Activated CD8-positive, alpha-beta memory T cell treated with anti-CD3 and anti-CD28 coated beads, Interleukin-2, amount 10 ng/mL, durations not matched to agents 7 days and 5 days (primary cell): ENCODE results near the gene CHCT1. TPM values are rescaled to one million over a fixed set of nuclear protein-coding genes. Genes with fewer than 3 reads are reported as not detected.
"Not testable (repeated sequence)": the region's sequence is repeated elsewhere in the genome, so short reads cannot be mapped to it uniquely, and the experiment has no call there.

Experiments
- ATAC-seq: fragments of 150-1000 bp; cut with Tn5 transposase; one replicate; pipeline ENCODE4 v1.10.0; 2021; ENCODE audit warnings: moderate library complexity
- CTCF ChIA-PET: fragments of 350-600 bp; sonication (Branson Sonifier 250); formaldehyde crosslinking; loops from one replicate; lab custom pipeline; 2021; ENCODE audit warnings: antibody characterized with exemption; lab: Charles Lee
- DNase-seq: peaks from one replicate; pipeline ENCODE4 v3.0.0-alpha.2; 2020
- H3K27ac Mint-ChIP-seq: one replicate; pipeline ENCODE4 v1.8.0; 2021; ENCODE audit warnings: mild to moderate bottlenecking, mixed read lengths
- H3K27me3 Mint-ChIP-seq: one replicate; pipeline ENCODE4 v1.8.0; 2021; ENCODE audit warnings: mixed read lengths
- H3K36me3 Mint-ChIP-seq: one replicate; pipeline ENCODE4 v1.8.0; 2021; ENCODE audit warnings: mild to moderate bottlenecking, mixed read lengths
- H3K4me1 Mint-ChIP-seq: one replicate; pipeline ENCODE4 v1.8.0; 2021; ENCODE audit warnings: mixed read lengths
- H3K4me3 Mint-ChIP-seq: one replicate; pipeline ENCODE4 v1.8.0; 2021; ENCODE audit warnings: mild to moderate bottlenecking, moderate library complexity, mixed read lengths
- H3K9me3 Mint-ChIP-seq: one replicate; pipeline ENCODE4 v1.8.0; 2022; ENCODE audit warnings: low read depth, mixed read lengths
- total RNA-seq, 2 experiments: library from RNA; stranded (reverse); gene quantifications; one replicate each; pipeline ENCODE4 v1.2.3, GENCODE V29; 2021

The CHCT1 gene
- total RNA-seq, 2 experiments from 2014 or later: not detected

DNA sequence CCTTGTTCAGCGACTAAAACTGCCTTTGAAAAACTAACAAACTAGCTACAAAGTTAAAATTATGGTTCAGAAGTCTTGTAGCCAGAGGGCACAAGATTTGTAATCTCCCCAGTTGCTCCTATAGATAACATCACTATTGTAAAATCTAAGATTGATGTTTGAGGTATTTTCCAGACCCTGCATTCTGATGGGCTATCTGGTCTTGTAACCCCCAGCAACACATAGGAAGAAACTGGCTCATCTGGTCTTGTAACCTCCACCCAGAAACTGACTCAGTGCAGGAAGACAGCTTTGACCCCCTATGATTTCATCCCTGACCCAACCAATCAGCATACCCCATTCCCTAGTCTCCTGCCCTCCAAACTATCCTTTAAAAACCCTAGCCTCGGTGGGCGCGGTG, 12.3 kb upstream of the CHCT1 start:
- DNase-seq (no peak), ATAC-seq (no peak)
- Mint-ChIP-seq H3K27me3 (peaks cover 4% of the 10 kb centered on the region), H3K4me3 (no peak overlapping the region), H3K9me3 (no peaks in the 10 kb centered on the region), H3K4me1 (no peaks in the 10 kb centered on the region), H3K36me3 (no peaks in the 10 kb centered on the region), H3K27ac (no peak overlapping the region)
- CTCF ChIA-PET: interaction anchor here (2.8 kb wide), 1 partner anchor 11 kb away, joined by 12 read pairs; no protein-coding TSS in a partner anchor

DNA sequence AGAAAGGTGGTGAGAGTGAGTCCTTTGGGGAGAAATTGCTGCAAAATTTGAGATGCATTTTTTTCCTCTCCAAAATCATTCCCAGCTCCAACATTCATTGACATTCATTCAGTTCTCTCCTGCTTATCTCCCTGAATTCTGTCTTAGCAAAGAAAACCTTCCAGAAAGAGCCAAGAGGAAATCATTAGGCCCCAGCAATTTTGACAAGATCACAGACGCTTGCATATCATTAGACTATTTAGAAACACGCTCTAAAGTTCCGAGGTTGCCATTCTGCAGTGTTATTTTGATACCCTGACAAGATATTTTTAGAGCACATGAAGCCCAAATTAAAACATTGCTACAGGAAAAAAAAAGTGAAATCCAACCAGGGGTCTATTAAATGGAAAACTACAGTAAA, 9.6 kb upstream of the CHCT1 start:
- Mint-ChIP-seq H3K4me1 (no peaks in the 10 kb centered on the region), H3K4me3 (no peak overlapping the region), H3K27me3 (no peaks in the 10 kb centered on the region), H3K36me3 (no peaks in the 10 kb centered on the region), H3K9me3 (no peaks in the 10 kb centered on the region), H3K27ac (no peak overlapping the region)
- no peak for DNase-seq
- ATAC-seq: no peak
- CTCF ChIA-PET: no interaction called here

DNA sequence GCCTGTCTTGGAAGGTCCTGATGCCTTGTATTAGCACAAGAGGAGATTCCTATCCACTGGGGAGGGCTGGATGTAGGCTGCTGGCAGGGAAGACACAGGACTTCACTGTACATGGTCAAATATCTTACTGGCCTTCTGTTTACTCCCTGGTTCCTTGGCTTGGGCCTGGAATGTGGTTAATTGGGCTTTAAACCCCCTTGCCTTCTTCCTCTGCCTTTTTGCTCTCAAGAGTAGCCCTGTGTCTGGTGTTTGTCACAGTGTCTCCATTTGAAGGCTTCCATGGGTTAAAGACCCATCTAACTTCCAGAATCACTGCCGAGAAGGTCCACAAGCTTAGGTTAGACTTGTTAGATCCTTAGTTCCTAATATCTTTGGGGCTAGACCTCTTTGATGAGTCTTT, 7.1 kb upstream of the CHCT1 start:
- no peak for ATAC-seq
- no peak overlapping the region for H3K4me3 Mint-ChIP-seq
- CTCF ChIA-PET: no interaction called here
- no peaks in the 10 kb centered on the region for H3K9me3 Mint-ChIP-seq
- DNase-seq: no peak
- no peaks in the 10 kb centered on the region for H3K27me3 Mint-ChIP-seq
- no peak overlapping the region for H3K27ac Mint-ChIP-seq
- H3K36me3 Mint-ChIP-seq: no peaks in the 10 kb centered on the region
- no peaks in the 10 kb centered on the region for H3K4me1 Mint-ChIP-seq

DNA sequence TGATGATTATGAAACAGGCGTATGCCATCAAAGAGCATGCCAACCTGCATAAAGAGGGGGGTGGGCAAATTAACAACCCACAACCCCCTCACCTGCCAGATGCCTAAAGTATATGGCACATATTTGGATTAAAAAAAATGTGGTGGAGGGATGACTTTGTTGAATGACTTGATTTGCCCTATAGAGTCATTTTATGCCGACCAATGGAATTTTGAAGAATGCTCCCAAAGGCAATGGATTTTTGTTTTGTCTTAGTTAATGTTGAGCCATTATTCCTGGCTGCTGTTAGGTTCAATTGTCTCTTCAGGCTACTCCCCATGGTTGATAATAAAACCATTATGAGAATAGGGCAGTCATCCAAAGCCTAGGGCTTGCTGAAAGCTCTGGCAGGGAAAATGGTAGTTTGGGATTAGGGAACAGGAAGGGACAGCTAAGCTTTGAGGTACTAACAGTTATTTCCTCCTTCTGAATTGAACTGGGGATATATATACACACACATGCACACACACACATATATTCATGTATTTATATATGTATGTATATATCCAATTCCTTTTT, 5.8 kb upstream of the CHCT1 start:
- no peaks in the 10 kb centered on the region for H3K9me3 Mint-ChIP-seq
- H3K4me1 Mint-ChIP-seq: peaks cover 4% of the 10 kb centered on the region
- CTCF ChIA-PET: no interaction called here
- no peaks in the 10 kb centered on the region for H3K36me3 Mint-ChIP-seq
- no peak overlapping the region for H3K4me3 Mint-ChIP-seq
- ATAC-seq: no peak
- DNase-seq: no peak
- H3K27me3 Mint-ChIP-seq: no peaks in the 10 kb centered on the region
- H3K27ac Mint-ChIP-seq: no peak overlapping the region

DNA sequence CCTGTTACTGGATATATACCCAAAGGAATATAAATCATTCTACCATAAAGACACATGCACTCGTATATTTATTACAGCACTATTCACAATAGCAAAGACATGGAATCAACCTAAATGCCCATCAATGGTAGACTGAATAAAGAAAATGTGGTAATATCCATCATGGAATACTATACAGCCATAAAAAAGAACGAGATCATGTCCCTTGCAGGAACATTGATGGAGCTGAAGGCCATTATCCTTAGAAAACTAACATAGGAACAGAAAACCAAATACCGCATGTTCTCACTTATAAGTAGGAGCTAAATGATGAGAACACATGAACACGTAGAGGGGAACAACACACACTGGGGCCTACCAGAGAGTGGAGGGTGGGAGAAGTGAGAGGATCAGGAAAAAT, 3.3 kb upstream of the CHCT1 start:
- H3K4me1 Mint-ChIP-seq, DNase-seq, H3K9me3 Mint-ChIP-seq, H3K27ac Mint-ChIP-seq, H3K27me3 Mint-ChIP-seq, H3K4me3 Mint-ChIP-seq, ATAC-seq, H3K36me3 Mint-ChIP-seq: not testable (repeated sequence)
- CTCF ChIA-PET: interaction anchor here (0.6 to 1.3 kb wide), 4 partner anchors 21 to 1186 kb away, joined by 3 to 5 read pairs (median 3); no protein-coding TSS in a partner anchor

DNA sequence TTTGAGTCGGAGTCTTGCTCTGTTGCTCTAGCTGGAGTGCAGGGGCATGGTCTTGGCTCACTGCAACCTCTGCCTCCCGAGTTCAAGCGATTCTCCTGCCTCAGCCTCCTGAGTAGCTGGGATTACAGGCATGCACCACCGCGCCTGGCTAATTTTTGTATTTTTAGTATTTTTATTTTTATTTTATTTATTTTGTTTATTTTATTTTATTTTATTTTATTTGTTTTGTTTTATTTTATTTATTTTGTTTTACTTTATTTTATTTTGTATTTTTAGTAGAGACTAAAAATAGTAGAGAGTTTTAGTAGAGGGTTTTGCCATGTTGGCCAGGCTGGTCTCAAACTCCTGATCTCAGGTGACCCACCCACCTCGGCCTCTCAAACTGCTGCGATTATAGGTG, 2.4 kb upstream of the CHCT1 start:
- H3K4me1 Mint-ChIP-seq, DNase-seq, CTCF ChIA-PET, H3K4me3 Mint-ChIP-seq, H3K27ac Mint-ChIP-seq, ATAC-seq, H3K36me3 Mint-ChIP-seq, H3K27me3 Mint-ChIP-seq, H3K9me3 Mint-ChIP-seq: not testable (repeated sequence)

DNA sequence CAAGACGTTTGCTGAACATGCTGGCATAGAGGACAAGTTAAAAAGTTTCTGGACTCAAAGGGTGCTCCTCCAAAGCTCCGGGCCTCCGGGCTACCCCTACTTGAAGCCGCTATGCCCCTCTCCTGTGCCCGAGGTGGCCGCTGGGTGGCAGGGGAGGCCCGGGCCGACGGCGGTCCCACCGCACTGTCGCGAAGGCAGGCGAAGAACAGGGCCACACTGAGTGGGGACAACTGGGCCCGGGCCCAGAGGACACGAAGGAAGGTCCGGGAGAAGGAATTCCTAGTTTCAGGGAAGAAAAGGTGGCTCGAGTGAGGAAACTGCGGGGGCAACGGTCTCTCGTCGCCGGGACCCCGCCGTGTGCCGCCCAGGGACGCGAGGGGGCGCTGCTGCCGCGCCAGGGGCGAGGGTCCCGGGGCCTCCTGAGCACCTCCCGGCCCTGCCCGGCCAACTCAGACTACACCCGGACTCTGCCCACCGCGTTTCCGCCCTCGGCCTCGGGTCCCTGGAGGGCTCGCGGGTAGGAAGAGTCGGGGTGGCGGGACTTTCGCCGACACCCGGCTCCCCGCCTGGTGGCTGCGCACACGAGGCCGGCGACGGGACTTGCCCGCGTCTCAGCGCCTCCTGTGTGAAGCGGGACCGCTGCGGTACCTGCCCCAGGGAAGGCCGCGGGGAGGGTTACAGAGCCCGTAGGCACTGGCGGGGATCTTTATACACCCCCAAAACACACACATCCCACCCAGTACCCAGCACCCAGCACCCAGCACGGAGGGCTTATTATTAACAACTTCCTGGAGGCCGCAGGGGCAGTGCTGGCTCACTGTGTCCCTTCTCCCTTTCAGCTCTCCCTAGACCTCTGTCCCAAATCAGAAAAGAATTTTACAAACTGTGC, 772 bp upstream of the CHCT1 start:
- DNase-seq: peak; percentile 85
- H3K9me3 Mint-ChIP-seq: no peaks in the 10 kb centered on the region
- ATAC-seq: peak; percentile 98
- CTCF ChIA-PET: interaction anchor here (0.5 to 2.0 kb wide), 24 partner anchors 11 to 351 kb away, joined by 3 to 12 read pairs (median 4); partner anchors contain the start of gene BCAS3
- H3K36me3 Mint-ChIP-seq: no peaks in the 10 kb centered on the region
- no peak overlapping the region for H3K27ac Mint-ChIP-seq
- H3K4me1 Mint-ChIP-seq: peaks cover 6% of the 10 kb centered on the region
- peak overlapping the region; percentile 73 for H3K4me3 Mint-ChIP-seq
- peaks cover 2% of the 10 kb centered on the region for H3K27me3 Mint-ChIP-seq

DNA sequence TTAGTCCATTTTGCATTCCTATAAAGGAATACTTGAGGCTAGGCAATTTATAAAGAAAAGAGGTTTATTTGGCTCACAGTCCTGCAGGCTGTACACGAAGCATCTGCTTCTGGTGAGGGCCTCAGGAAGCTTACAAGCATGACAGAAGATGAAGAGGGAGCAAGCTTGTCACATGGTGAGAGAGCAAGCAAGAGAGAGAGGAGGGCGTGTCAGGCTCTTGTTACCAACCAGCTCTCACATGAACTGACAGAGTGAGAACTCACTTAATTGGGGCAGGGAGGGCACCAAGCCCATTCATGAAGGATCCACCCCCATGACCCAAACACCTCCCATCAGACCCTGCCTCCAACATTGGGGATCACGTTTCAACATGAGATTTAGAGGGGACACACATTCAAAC, 1.6 kb downstream of the CHCT1 start:
- H3K27me3 Mint-ChIP-seq: peaks cover 13% of the 10 kb centered on the region
- CTCF ChIA-PET: interaction anchor here (1.3 kb wide), 1 partner anchor 216 kb away, joined by 3 read pairs; no protein-coding TSS in a partner anchor
- H3K4me1 Mint-ChIP-seq: peaks cover 6% of the 10 kb centered on the region
- H3K27ac Mint-ChIP-seq: no peak overlapping the region
- no peak for DNase-seq
- H3K36me3 Mint-ChIP-seq: no peaks in the 10 kb centered on the region
- H3K4me3 Mint-ChIP-seq: no peak overlapping the region
- H3K9me3 Mint-ChIP-seq: no peaks in the 10 kb centered on the region
- ATAC-seq: no peak

DNA sequence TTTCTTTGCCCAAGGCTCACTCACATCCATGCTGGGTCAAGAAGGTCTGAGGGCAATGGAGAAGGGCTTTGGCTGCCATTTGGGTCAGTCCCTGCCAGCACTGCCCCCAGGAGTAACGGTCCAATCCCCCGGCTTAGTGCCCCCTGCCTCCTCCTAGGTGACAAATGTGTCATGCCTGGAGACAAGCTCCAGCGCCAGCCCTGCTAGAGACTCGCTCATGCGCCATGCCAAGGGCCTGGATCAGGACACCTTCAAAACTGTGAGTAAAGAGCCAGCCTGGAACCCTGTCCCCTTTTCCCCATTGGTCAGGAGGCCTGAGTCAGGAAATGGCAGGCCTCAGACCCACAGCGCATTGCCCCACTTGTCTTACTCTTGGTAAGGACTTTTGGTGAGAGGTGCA, 3.3 kb downstream of the CHCT1 start:
- Mint-ChIP-seq H3K4me3 (no peak overlapping the region), H3K27me3 (peaks cover 16% of the 10 kb centered on the region), H3K27ac (no peak overlapping the region), H3K4me1 (peaks cover 6% of the 10 kb centered on the region), H3K36me3 (no peaks in the 10 kb centered on the region), H3K9me3 (no peaks in the 10 kb centered on the region)
- DNase-seq (no peak), ATAC-seq (no peak)
- CTCF ChIA-PET: no interaction called here

DNA sequence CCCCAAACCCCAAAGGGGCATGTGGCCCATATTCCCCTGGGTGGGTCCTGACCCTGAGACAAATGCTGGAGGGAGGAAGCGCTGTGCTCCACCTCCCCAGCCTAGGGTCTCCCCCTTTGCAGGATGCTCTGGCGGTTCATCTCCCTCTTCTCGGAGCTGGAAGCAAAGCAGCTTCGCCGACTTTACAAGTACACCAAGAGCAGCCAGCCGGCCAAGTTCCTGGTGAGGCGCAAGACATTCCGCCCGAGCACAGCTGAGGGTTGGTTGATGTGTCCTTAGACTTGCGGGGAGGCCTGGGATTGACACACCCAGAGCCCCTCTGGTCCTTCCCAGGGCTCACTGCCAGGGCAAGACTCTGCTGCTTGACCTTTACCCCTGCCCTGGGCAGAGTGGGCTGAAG, 4.3 kb downstream of the CHCT1 start:
- no peak overlapping the region for H3K27ac Mint-ChIP-seq
- ATAC-seq (no peak), DNase-seq (no peak)
- H3K27me3 Mint-ChIP-seq: peaks cover 16% of the 10 kb centered on the region
- no peaks in the 10 kb centered on the region for H3K9me3 Mint-ChIP-seq
- H3K36me3 Mint-ChIP-seq: no peaks in the 10 kb centered on the region
- CTCF ChIA-PET: no interaction called here
- H3K4me1 Mint-ChIP-seq: peaks cover 2% of the 10 kb centered on the region
- no peak overlapping the region for H3K4me3 Mint-ChIP-seq

DNA sequence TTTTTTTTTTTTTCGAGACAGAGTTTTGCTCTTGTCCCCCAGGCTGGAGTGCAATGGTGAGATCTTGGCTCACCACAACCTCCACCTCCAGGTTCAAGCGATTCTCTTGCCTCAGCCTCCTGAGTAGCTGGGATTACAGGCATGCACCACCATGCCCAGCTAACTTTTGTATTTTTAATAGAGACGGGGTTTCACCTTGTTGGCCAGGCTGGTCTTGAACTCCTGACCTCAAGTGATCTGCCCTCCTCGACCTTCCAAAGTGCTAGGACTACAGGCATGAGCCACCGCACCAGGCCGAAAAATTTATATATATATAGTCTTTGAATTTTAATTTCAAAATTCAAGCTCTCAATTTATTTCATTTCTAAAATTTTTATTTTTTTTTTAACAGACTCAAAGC, 6.2 kb downstream of the CHCT1 start:
- H3K27me3 Mint-ChIP-seq: peaks cover 16% of the 10 kb centered on the region
- H3K27ac Mint-ChIP-seq, ATAC-seq, H3K9me3 Mint-ChIP-seq, H3K4me1 Mint-ChIP-seq, CTCF ChIA-PET, H3K4me3 Mint-ChIP-seq, DNase-seq, H3K36me3 Mint-ChIP-seq: not testable (repeated sequence)

DNA sequence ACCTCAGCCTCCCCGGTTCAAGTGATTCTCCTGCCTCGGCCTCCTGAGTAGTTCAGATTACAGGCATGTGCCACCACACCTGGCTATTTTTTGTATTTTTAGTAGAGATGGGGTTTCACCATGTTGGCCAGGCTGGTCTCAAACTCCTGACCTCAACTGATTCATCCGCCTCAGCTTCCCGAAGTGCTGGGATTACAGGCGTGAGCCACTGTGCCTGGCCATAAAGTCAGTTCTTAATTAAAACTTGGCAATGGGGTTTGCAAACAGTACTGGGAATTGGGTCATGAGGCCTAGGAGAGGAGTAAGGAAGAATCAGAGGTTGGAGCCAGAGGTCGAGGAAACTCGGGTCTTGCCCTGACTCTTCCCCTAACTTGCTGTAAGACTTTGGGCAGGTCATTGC, 8.3 kb downstream of the CHCT1 start:
- H3K9me3 Mint-ChIP-seq, H3K4me3 Mint-ChIP-seq, DNase-seq, H3K4me1 Mint-ChIP-seq, H3K36me3 Mint-ChIP-seq, H3K27ac Mint-ChIP-seq, ATAC-seq: not testable (repeated sequence)
- CTCF ChIA-PET: interaction anchor here (0.7 kb wide), 1 partner anchor 158 kb away, joined by 3 read pairs; no protein-coding TSS in a partner anchor
- H3K27me3 Mint-ChIP-seq: peaks cover 16% of the 10 kb centered on the region

DNA sequence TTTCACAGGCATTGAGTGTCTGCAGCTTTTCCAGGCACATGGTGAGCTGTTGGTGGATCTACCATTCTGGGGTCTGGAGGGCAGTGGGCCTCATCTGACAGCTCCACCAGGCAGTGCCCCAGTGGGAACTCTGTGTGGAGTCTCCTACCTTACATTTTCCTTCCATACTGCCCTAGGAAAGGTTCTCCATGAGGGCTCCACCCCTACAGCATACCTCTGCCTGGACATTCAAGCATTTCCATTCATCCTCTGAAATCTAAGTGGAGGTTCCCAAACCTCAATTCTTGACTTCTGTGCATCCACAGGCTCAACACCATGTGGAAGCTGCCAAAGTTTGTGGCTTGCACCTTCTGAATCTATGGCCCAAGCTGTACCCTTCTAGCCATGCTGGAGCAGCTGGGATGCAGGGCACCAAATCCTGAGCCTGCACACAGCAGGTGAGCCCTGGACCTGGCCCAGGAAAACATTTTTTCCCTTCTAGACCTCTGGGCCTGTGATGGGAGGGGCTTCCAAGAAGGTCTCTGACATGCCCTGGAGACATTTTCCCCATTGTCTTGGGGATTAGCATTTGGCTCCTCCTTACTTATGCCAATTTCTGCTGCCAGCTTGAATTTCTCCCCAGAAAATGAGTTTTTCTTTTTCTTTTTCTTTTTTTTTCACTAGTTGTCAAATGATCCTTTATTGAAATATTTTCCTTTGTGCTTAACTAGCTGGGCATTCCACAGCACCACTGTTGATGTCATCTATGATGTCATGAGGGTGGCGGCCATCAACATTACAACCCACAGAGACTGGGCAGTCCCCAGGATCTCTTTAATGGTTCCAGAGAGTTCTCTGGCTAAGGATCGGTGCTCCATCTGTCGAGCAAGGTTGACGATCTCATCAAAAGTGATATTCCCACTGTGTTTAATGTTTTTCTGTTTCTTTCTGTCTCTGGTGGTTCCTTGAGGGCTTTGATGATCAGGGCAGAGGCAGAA, 11.0 kb downstream of the CHCT1 start:
- ATAC-seq, H3K4me1 Mint-ChIP-seq, H3K4me3 Mint-ChIP-seq, H3K27ac Mint-ChIP-seq, H3K27me3 Mint-ChIP-seq, DNase-seq, H3K36me3 Mint-ChIP-seq, H3K9me3 Mint-ChIP-seq, CTCF ChIA-PET: not testable (repeated sequence)
